Dedifferentiated amniotic fluid mesenchymal stem cell (primary cell): Measurements from ENCODE around the gene PPBP.

Experiments used
- DNase-seq: peaks from one replicate; pipeline ENCODE4 v3.0.0-alpha.2; 2016; ENCODE audit errors: extremely low spot score

Gene PPBP, protein sequence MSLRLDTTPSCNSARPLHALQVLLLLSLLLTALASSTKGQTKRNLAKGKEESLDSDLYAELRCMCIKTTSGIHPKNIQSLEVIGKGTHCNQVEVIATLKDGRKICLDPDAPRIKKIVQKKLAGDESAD

DNA sequence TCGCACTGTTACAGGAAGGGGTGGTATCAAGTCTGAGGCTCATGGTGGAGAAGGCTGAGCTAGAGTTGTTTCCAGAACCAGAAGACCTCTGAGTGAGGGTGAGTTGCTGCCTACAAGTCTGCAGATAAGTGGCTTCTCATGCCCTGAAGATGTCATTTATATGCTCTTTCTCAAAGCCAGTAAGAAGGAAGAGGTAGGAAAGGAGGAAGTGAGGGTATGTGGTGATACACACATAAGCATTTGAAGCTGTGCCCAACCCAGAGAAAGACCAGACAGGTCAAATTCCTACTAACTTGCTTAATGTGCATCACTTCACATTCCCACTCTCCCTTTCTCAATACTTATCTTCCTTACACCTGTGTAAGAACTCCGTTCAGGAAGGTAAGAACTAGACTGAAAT is at the start of gene PPBP:
TSS of gene PPBP (minus strand) at position 130 of the 400 bp plus-strand sequence. CDS start at position 43, 87 bp downstream.
- DNase-seq: no peak

DNA sequence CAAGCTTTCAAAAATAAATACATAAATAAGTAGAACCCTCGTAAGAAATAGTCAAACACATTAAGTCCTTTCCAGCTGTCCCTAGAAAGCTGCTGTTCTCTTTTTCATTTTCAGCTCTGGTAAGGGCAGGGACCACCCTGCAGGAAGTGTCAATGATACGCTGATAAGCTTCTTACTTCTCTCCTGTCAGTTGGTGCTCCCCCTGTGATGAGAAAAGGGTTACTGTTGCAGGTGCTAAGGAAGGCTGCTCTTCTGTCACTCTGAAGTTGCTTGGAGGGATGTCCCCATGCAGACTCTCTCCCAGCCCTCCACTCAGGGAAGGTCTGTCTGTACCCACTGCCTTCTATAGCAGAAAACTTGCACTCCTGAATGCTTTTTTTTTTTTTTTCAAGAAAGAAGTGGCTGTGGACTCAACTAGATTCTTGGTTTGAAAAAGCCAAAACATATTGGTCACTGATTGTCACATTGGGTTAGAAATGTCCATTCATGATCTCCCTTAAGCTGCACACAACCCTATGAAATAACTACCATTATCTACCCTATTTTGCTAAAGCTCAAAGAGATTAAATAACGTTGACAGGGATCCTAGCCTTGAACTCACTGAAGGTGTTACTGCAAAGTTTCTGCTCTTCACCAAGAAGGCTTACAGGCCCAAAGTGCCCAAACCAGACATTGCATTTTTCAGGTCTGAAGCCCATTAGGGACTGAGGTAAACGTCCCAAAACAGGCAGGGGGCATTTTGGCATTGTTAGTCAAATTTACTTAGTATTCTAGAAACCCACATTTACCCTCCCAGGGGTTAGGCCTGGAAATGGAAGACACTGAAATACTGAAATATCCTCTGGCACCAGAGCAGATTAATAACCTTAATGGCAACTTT is 49.3 kb upstream of the PPBP start:
- no peak for DNase-seq

DNA sequence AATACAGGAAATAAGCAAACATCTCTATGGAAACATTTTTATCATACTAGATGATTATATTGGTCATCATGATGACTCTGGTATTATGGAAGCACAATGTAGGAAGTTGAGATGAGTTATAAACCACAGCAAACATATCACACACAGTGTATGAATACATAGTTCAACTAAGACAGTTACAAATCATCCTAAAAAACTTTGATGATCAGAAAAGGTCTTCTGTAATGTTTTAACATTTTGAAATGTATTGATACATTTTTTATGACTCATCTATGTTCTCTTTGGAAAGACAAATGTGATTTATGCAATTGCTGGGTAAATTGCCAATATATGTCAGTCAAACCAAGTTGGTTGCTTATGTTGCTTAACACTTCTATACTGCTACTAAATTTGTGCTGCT is 45.7 kb upstream of the PPBP start:
- no peak for DNase-seq

DNA sequence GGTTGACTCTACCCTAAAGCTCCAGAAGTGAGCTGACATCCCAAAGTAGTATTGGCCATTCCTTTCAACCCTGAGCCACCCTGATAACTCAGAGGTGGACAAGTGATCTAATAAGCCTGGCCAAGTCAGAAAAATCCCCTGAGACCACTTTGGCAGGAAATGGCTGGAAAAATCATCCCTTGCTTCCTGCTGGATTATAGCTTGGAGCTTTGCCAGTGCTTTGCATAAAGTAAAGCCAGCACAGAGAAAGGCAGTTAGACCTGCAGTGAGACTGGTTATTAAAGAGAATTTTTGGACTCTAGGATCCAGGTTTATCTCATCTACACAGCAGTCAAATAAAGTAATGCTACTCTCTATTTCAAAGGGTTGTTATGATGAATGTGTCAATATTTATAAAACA is 44.1 kb upstream of the PPBP start:
- no peak for DNase-seq

DNA sequence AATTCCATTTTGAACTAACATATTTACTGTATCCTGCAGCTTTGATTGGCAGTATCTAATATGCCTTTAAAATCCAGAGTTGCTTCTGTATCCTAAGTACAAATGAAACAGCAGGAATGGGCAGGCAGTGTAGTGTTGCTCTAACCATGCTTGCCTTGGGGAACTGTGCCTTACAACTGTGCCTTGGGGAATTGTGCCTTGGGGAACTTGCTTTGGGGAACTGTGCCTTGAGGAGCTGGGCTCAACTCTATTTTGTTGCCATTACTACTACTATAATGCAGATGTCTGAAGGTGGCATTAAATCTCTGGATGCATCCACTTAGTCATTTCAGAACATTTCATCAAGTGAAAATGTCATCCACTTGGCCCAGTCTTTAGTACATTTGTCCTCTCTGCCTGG is 43.6 kb upstream of the PPBP start:
- no peak for DNase-seq

DNA sequence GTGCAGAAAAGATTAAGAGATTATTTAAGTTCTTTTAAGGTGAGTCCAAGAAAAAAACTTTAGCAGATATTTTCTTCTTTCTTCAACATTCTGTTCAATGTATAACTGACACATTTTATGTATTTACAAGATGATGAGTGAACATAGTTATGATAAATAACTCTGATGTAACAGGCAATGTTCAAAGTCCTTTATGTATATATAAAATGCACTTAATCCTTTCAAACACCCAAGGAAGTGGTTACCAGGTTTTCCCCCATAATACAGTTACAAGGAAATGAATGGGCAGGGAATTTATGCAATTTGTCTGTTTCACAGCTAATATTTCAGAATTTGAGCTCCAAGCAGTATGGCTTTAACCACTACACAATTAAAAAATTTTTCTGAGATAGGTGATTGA is 42.3 kb upstream of the PPBP start:
- DNase-seq: no peak

DNA sequence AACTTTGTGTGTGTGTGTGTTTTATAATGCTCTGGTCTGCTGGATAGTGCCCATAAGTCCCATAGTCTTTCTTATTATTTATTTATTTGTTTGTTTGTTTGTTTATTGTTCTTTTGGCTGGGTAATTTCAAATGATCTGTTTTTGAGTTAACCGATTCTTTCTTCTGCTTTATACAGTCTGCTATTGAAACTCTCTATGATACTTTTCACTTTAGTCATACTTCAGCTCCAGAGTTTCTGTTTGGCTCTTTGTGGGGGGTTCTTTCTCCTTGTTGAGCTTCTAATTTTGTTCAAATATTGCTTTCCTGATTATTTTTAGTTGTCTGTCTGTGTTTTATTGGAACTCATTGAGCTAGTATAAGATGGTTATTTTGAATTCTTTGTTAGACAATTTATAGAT is 40.5 kb upstream of the PPBP start:
- no peak for DNase-seq

DNA sequence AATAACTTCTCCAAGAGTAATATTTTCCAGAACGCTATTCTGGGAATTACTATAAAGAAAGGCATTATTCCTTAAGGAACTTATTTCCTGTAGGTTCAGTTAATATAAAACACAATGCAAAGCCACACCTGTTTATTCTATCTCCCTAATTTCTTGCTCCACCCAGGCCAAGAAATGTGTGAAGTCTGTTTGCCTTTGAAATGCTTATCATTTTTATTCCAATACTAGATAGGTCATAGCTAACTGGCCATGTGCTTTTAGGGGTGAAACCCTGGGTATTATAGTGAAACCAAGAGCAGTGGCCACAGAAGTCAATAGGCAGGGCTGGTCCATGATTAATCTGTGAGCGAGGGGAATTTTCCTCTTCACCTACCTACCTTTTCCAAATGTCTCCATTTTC is 35.7 kb upstream of the PPBP start:
- no peak for DNase-seq

DNA sequence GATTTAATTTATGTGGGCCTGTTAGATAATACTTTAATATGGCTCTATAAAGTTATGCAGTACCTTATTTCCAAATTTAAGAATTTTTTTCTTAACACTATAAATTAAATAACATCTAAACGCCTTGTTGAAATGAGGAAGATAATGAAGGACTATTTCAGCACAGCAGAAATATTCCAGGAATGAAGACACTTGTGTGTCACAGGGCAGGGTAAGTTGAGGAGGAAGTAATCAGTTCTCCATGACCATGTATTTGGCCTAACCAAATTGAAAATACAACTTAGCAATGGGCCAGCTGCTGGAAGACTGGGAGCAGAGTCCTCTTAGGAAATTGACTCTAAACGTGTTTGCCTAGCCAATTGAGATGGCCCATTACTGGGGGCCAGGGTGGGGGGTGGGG is 33.6 kb upstream of the PPBP start:
- no peak for DNase-seq

DNA sequence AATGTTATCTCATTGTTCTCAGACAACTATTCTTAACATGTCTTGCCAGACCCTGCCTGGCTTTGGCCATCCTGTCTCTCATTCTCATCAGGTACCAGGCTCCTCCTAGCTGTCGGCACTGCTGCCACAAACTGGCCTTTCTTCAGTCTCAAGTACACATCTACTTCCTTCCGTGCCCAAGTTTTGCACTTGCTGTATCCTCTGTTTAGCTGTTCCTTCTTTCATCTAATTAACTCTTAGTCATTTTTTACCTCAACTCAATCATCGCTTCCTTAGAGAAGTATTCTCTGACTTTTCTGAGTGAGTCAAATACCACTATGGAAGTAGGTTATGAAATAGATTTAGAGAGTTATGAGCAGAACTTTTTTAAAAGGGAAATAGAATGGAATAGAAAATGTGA is 30.8 kb upstream of the PPBP start:
- no peak for DNase-seq

DNA sequence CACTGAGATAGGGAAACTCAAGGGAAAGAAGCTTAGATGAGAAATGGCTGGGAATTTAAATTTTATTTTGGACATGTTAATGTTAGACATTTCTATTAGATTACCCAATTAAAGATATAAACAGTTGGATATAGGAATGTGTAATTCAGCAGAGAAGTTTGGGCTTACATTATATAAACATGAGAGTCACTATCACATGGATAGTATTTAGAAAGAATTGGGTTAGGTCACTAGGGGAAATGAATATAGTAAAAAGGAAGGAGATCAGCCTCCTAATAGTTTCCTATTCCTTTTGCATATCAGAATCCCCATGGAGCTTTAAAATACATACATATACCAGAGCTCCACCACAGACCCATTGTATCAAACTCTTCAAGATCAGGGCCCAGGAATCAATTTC is 30.1 kb upstream of the PPBP start:
- DNase-seq: no peak

DNA sequence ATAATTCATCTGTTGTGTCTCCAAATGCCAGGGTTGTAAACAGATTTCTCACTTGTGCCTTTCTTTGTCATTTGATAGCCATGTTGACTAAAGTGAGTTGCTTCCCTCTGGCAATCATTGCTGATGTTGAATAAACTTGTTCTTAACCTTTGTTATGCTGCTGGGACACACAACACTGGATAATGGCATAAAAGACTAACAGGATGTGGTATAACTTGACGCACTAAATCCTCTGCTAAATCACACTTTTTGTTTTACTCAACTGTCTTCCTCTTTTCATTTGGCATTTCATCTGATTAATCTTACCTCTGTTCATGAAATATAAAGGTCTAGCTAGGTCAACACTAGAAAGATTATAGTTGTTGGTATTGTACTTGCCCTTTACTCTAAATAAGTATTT is 28.1 kb upstream of the PPBP start:
- no peak for DNase-seq

DNA sequence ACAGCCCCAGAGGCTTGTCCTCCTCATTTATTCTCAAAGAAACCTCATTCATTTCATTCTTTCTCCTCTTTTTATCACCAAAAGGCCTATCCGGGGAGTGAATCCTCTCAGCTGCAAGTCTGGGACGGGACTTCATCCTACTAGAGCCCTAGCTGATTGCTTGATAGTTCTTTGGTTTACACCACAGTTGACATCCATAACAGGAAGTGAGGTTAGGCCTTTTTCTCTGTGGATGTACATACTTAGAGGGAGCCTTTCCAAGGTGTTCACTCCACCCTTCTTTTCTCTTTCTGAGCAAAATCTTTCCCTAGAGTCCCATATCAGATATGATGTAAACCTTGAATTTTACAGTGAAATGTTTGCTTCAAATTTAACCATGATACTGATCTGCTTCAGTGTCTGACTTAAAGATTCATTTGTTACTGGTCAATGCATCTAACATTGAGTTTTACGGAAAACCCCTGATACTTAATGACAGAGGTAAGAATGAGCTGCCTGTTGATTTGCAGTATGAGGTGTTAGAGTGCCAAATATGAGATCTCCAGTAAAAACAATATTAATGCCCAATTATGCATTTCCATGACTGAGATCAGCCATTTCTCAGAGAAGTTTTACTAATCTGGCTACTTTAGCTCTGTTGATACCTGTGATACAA is 27.3 kb upstream of the PPBP start:
- no peak for DNase-seq

DNA sequence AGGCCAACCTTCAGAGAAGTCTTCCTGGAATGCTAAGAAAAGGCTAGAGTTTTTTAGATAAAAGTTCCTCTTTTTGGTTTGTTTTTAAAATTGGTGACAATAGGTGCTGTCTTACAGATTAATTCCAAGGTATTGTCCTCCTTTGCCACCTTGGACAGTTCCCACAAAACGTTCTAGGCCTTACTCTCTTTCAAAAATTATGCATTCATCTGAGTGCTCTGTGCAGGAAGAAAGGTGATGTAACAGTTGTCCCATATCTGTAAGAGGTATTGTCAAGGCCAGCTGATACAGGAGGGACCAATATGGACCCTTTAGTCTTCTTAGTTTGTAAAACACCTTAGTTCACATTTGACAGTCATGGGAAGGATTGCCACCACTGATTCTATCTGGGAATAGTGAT is 26.3 kb upstream of the PPBP start:
- no peak for DNase-seq

DNA sequence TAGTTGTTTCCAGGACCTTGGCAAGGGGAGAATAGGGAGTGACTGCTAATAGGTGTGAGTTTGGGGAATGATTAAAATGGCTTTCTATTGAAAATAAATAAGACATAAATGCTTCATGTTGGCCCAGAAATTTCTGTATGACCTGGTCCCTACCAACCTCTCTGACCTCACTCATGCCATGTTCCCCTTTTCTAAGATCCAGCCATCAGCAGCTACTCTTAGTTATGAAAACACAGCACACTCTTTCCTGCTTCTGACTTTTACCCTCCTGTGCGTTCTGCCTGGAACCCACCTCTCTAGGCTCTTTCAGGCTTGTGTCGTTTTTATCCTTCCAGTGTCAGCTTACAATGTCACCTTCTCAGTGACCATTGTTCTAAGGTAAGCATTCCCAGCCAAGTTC is 25.3 kb upstream of the PPBP start:
- no peak for DNase-seq

DNA sequence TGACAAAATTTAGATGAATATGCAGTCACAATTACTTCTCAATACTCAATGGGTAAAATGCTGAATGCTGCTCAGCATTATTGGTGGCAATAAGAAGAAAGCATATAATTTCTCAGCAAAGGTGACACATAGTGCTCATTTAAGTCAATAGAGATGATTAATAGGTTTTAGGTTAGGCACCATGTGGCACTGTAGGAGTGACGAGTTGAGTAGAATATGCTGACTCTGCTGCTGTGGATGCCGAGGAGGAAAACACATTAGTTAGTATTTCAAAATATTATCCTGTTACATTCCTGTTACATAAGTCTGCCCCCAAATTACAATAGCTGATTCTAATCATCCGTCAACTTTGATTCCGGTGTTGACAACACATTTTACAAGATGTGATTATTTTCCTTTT is 24.1 kb upstream of the PPBP start:
- no peak for DNase-seq

DNA sequence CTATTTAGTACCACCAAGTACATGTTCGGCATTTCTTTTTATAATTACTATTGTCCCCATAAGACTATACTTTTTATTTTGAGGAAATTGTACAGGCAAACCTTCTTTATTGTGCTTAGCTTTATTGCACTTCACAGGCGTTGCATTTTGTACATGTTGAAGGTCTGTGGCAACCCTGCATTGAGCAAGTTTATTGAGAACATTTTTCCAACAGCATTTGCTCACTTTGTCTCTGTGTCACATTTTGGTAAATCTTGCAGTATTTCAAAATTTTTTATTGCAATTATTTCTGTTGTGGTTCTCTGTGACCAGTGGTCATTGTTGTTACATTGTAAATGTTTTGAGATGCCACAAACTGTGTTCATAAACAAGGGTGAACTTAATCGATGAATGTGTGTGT is 21.3 kb upstream of the PPBP start:
- DNase-seq: no peak

DNA sequence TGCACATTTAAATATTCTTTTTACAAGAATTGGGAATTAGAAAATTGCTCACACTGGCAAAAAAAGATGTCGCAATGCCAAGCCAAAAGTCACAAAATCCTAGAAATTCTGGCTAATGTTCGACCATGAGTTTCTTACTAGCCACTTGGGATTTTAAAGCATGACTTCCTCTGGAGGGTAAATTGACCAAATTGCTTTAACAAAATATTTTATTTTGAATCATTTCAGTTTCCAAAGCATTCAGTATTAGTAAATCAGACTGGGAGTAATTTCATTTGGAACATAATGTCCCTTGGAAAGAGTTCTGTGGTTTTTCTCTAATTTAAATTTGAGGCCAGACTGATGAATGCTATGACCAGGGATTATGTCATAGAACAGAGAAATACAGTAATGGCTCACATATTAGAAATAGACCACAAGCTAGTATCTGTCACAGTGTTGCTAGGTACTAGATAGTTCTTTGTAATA is 18.1 kb upstream of the PPBP start:
- no peak for DNase-seq

DNA sequence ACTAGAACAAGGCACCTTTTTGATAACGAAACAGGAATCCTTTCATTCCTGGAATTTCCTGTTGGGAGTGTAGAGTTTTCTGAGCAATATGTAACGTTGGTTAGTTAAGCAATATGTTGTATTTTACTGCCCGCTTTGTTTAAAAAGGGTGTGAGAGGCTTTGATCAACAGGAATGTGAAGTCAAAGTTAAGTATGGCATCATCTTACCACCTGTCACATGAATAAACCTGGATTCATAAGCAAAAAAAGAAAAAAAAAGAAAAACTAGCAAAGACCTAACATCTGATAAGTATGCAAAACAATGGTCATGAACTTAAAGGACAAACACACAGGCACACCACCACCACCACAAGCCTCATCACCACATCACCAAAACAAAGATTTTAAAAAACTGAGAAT is 17.5 kb upstream of the PPBP start:
- no peak for DNase-seq

DNA sequence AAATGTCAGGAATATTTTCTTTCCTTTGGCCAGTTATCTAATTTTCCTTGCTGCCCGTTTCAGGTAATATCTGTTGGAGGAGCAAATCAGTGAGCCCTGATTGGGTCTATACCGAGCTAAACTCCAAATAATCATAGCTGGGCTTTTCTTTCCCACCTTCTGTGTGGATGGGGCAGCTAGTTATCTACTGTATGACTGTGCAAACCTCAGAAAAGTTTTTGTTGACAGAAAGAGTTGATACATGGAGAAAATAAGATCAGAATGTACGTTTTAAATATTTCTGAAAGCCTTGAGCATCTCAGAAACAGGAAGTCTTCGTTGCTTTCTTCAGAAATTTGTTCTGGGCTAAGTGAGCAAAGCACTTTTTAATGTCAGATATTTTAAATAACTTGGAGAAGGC is 16.7 kb upstream of the PPBP start:
- no peak for DNase-seq

DNA sequence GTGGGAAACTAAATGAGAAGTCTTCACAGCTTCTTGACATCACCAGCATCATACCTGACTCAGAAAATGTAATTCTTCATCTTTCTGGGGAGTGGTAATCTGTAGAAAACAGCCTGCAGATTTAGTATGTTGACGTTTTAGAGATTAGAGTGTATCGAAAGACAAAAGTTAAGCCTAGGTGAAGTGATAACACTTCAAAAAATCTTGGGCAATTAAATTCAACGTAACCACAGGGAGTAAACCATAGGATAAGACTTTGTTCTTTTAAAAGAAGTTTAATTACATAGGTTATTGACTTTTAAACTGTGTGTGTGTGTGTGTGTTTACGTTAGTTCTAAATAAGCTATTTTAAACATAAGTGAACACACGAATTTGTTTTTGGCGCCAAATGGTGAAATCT is 12.3 kb upstream of the PPBP start:
- no peak for DNase-seq

DNA sequence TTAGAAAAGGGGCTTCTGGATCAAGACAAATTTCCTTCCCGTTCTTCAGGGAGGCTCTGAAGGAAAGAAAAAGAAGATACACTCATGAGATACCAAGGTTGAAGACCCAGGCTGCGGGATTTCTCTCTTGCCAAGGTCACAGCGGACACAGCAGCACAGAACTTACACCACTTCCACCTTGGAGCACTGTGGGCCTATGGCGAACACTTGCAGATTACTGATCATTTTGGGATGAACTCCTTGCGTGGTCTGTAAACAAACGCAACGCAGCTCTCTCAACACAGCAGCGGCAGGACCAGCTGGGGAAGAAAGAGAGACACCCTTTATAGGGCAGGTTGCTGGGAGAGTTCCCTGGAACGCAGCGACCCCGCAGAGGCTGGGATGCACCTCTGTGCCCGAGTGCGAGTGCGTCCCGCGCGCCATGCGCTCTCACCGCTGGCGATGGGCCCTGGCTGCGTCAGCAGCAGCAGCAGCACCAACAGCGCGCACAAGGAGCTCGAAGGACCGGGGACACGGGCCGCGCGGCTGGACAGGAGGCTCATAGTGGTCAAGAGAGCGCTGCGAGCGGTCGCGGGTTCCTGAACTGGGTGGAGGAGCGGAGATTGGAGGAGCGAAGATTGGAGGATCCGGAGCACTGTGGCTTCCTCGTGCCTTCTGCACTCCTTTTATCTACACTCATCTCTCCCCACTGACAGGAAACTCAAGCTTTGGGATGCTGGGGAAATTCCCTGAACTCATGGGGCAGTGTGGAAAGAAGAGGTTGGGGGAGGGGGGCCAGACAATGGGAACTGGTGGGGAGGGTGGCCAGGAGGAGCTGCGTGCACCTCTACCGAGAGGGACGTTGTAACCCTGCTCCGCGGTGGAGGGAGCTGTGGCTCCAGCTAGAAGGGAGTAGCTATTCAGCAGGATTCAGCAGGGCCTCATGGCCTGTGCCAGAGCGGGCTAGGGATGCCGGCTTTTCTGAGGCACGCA is 10.3 kb upstream of the PPBP start, which contains the start of gene CXCL5:
TSS of gene CXCL5 (minus strand) at position 638 of the 972 bp plus-strand sequence. CDS start at position 542, 96 bp downstream.
- no peak for DNase-seq
